Measurements from ENCODE around the gene RGS7. TPM values are rescaled to one million over a fixed set of nuclear protein-coding genes. Genes with fewer than 3 reads are reported as not detected.

RGS7 gene
- total RNA-seq, 4 donors from 2014 or later = 0.27 TPM; not detected in 3

GRCh38 chr1:240927821-240928220, 429.2 kb downstream of the RGS7 start:
- Histone ChIP-seq H3K4me3 (no peak overlapping the region), H3K36me3 (no peaks in the 10 kb centered on the region), H3K9me3 (no peaks in the 10 kb centered on the region), H3K27me3 (no peaks in the 10 kb centered on the region), H3K27ac (no peak overlapping the region), H3K4me1 (no peaks in the 10 kb centered on the region)
- 90 to 92% methylated on average over 2 to 3 of the region's 3 CpGs for WGBS, 2 donors (ENCODE audit: low coverage in 1 of 2)
- ATAC-seq = no peak
- TF ChIP-seq EP300 (IDR thresholded peaks at IDR 0.05) (no peak), POLR2A (IDR thresholded peaks at IDR 0.05) (no peak), CTCF (IDR thresholded peaks at IDR 0.05) (no peak), POLR2AphosphoS5 (IDR thresholded peaks at IDR 0.05) (no peak)

- no peak for ATAC-seq
- Histone ChIP-seq H3K27ac (no peak overlapping the region), H3K4me3 (no peak overlapping the region), H3K27me3 (no peaks in the 10 kb centered on the region), H3K4me1 (no peaks in the 10 kb centered on the region), H3K9me3 (no peaks in the 10 kb centered on the region), H3K36me3 (no peaks in the 10 kb centered on the region)
- TF ChIP-seq CTCF (IDR thresholded peaks at IDR 0.05) (no peak), POLR2A (IDR thresholded peaks at IDR 0.05) (no peak), EP300 (IDR thresholded peaks at IDR 0.05) (no peak), POLR2AphosphoS5 (IDR thresholded peaks at IDR 0.05) (no peak)
- WGBS, 2 donors (ENCODE audit: low coverage in 1 of 2) = 82 to 90% methylated on average over 4 of the region's 4 CpGs
Observed at GRCh38 chr1:240925273-240925672, 431.7 kb downstream of the RGS7 start.

GRCh38 chr1:240917976-240918375, 439.0 kb downstream of the RGS7 start:
- Histone ChIP-seq H3K4me1 (no peaks in the 10 kb centered on the region), H3K9me3 (no peaks in the 10 kb centered on the region), H3K4me3 (no peak overlapping the region), H3K27ac (no peak overlapping the region), H3K27me3 (no peaks in the 10 kb centered on the region), H3K36me3 (no peaks in the 10 kb centered on the region)
- TF ChIP-seq POLR2A (IDR thresholded peaks at IDR 0.05) (no peak), EP300 (IDR thresholded peaks at IDR 0.05) (no peak), POLR2AphosphoS5 (IDR thresholded peaks at IDR 0.05) (no peak), CTCF (IDR thresholded peaks at IDR 0.05) (no peak)
- no peak for ATAC-seq
- 58 to 83% methylated on average over 1 of the region's 1 CpG for WGBS, 2 donors (ENCODE audit: low coverage in 1 of 2)

GRCh38 chr1:240914506-240914905, 442.5 kb downstream of the RGS7 start:
- no peak for ATAC-seq

More at GRCh38 chr1:240914506-240914905, 442.5 kb downstream of the RGS7 start:
- no peaks in the 10 kb centered on the region for H3K27me3 ChIP-seq
- H3K36me3 ChIP-seq = no peaks in the 10 kb centered on the region
- WGBS, 2 donors (ENCODE audit: low coverage in 1 of 2) = 43% methylated on average over 1 of the region's 1 CpG; no CpG with 5 or more reads in 1 of the 2 donors
- no peaks in the 10 kb centered on the region for H3K9me3 ChIP-seq
- no peak for TF ChIP-seq POLR2A (IDR thresholded peaks at IDR 0.05)
- TF ChIP-seq POLR2AphosphoS5 (IDR thresholded peaks at IDR 0.05) = no peak
- TF ChIP-seq CTCF (IDR thresholded peaks at IDR 0.05) = no peak
- no peak for TF ChIP-seq EP300 (IDR thresholded peaks at IDR 0.05)
- no peaks in the 10 kb centered on the region for H3K4me1 ChIP-seq
- no peak overlapping the region for H3K4me3 ChIP-seq
- H3K27ac ChIP-seq = no peak overlapping the region

Data from gastroesophageal sphincter (tissue), 4 donors.